RKO (cell line): Measurements from ENCODE around the gene SLC45A1.

Experiments used
- DNase-seq: peaks from one replicate; pipeline ENCODE4 v3.0.0-alpha.2; 2016; ENCODE audit warnings: low spot score

Gene SLC45A1

GRCh38 chr1:8386247-8386646 is 68.3 kb downstream of the SLC45A1 start:
- no peak for DNase-seq

DNA sequence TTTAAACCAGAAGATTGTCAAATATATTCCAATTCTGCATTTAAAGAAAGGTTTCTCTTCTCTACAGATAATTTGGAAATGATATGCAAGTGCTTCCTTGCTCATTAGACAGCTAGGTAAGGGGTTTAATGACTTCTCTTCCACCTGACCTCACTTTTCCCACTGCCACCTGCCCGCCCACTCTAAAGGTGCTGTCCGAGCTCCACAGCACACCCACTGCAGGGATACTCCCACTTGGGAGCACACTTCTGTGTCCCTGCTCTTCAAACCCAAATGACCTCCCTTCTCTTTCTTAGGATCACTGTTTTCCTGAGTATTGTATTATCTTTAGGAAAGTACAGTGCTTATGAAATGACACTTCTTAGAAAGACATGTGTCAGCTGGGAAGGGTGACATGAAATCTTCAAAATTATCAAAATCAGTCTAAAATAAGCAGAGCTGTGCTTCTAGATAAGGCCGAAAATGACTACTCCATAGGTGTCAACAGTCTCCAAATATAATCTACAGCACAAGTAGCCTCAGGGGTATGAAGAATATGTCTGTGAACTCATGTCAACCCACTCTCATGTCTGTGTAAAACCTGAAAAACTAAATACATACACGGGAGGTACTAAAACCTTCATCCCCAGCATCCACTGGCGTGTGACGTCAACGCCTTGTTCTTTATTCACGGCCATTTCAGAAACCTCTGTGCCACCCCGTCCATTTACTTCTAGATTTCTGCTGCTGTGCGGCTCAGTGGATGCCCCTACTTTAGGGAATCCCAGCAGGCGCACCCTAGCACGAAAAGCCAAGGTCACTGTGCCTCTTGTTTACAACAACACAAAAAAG is 71.0 kb downstream of the SLC45A1 start:
- DNase-seq: no peak

DNA sequence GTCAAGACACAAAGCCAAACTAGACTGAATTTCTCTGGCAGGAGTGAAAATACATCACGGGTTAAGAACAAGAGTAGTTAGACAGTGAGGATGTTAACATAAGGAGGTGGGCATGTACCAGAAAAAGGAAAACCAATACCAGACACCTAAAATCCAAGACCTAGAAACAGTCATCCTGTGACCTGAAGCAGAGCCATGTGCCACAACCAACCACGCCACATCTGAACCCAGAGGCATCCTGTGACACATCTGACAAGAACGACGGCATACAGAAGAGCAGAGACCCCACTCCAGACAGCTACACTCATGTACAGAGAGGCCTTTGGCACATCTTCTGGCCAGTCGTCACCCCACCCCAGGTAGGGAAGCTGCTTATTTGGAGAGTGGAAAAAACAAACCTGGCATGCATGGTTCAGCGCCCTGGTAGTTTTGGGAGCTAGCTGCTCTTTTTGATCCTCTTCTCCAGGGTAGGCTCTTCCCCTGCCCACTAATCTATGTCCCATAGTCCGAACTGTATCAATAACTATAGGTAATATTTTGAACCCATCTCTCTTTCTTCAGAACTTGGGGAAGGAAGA is 72.1 kb downstream of the SLC45A1 start:
- no peak for DNase-seq

- no peak for DNase-seq
Observed at GRCh38 chr1:8390707-8391106, 72.8 kb downstream of the SLC45A1 start.

GRCh38 chr1:8392522-8392921 is 74.6 kb downstream of the SLC45A1 start:
- DNase-seq: no peak
